Measurements from ENCODE around the gene PRKCG.

DNA sequence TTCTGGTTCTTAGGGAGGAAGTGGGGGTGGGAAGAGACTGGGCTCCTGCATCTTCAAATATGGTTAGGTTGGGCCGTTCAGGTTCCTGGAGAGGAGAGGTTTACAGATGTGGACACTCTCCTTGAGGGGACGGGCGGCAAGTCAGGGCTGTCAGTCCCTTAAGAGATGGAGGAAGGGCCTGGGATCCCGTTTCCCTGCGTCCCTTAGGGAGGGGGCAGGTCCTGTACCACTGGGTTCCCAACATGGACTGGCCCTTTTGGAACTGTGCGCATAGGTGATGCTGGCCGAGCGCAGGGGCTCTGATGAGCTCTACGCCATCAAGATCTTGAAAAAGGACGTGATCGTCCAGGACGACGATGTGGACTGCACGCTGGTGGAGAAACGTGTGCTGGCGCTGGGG is 16.2 kb downstream of the PRKCG start:
- no peak for TF ChIP-seq POLR2A (IDR thresholded peaks at IDR 0.05)
- no peak for TF ChIP-seq CTCF (IDR thresholded peaks at IDR 0.05)
